WTC11 (cell line): Measurements from ENCODE around the gene TRPC4AP.

Experiments
- ESRRA ChIP-seq: sonication (generic); formaldehyde crosslinking; IDR thresholded peaks from 2 replicates; pipeline ENCODE4 v1.8.1; 2022; ENCODE audit warnings: mild to moderate bottlenecking, missing genetic modification reagents, borderline replicate concordance
- MXD4 ChIP-seq: fragments of 250-450 bp; sonication (Bioruptor Pico); IDR thresholded peaks from 2 replicates; pipeline ENCODE4 v1.8.0; 2021; ENCODE audit warnings: mild to moderate bottlenecking, moderate library complexity, borderline replicate concordance
- NFE2L1 ChIP-seq: sonication (generic); formaldehyde crosslinking; IDR thresholded peaks from 2 replicates; pipeline ENCODE4 v1.8.1; 2023; ENCODE audit warnings: missing genetic modification reagents
- ZNF138 ChIP-seq: sonication (generic); formaldehyde crosslinking; conservative IDR thresholded peaks from 2 replicates; pipeline ENCODE4 v1.8.1; 2022; ENCODE audit warnings: mild to moderate bottlenecking, moderate library complexity, missing genetic modification reagents
- TF ChIP-seq, protein P1 (sequence below): sonication (generic); formaldehyde crosslinking; IDR thresholded peaks from 2 replicates; pipeline ENCODE4 v1.8.1; 2023; ENCODE audit warnings: mild to moderate bottlenecking, missing genetic modification reagents, moderate library complexity
- TF ChIP-seq, protein P2 (sequence below): sonication (generic); formaldehyde crosslinking; IDR thresholded peaks from 2 replicates; pipeline ENCODE4 v1.8.1; 2022; ENCODE audit warnings: mild to moderate bottlenecking, moderate library complexity, missing genetic modification reagents
- TF ChIP-seq, protein P3 (sequence below): fragments of 200-600 bp; IDR thresholded peaks from 2 replicates; pipeline ENCODE4 v1.8.0; 2022; ENCODE audit warnings: antibody characterized with exemption
- TF ChIP-seq, protein P4 (sequence below): sonication (generic); formaldehyde crosslinking; IDR thresholded peaks from 2 replicates; pipeline ENCODE4 v1.8.0; 2022; ENCODE audit warnings: mild to moderate bottlenecking, missing genetic modification reagents
- TF ChIP-seq, protein P5 (sequence below): sonication (generic); formaldehyde crosslinking; IDR thresholded peaks from 2 replicates; pipeline ENCODE4 v1.8.0; 2023; ENCODE audit warnings: mild to moderate bottlenecking, missing genetic modification reagents

DNA sequence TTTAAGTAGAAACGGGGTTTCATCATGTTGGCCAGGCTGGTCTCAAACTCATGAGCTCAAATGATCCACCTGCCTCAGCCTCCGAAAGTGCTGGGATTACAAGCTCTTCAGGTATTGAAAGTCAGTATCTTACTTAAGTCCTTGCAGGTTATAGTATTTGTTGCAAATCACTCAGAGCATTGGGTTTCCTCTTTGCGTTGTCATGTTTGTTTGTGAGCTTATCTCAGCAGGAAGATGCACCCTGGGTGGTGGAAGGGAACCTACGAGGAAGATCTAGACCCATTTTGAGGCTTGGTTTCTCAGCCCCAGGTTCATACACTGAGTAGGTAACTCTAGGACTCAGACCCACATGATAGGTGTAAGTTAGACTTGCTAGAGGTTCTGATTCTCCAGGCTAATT, 118.4 kb downstream of the TRPC4AP start:
- TF ChIP-seq, protein P1, sequence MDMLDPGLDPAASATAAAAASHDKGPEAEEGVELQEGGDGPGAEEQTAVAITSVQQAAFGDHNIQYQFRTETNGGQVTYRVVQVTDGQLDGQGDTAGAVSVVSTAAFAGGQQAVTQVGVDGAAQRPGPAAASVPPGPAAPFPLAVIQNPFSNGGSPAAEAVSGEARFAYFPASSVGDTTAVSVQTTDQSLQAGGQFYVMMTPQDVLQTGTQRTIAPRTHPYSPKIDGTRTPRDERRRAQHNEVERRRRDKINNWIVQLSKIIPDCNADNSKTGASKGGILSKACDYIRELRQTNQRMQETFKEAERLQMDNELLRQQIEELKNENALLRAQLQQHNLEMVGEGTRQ (CRISPR knock-in tag) = no peak
- TF ChIP-seq, protein P2, sequence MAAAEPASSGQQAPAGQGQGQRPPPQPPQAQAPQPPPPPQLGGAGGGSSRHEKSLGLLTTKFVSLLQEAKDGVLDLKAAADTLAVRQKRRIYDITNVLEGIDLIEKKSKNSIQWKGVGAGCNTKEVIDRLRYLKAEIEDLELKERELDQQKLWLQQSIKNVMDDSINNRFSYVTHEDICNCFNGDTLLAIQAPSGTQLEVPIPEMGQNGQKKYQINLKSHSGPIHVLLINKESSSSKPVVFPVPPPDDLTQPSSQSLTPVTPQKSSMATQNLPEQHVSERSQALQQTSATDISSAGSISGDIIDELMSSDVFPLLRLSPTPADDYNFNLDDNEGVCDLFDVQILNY (CRISPR knock-in tag) = no peak
- TF ChIP-seq, protein P3, sequence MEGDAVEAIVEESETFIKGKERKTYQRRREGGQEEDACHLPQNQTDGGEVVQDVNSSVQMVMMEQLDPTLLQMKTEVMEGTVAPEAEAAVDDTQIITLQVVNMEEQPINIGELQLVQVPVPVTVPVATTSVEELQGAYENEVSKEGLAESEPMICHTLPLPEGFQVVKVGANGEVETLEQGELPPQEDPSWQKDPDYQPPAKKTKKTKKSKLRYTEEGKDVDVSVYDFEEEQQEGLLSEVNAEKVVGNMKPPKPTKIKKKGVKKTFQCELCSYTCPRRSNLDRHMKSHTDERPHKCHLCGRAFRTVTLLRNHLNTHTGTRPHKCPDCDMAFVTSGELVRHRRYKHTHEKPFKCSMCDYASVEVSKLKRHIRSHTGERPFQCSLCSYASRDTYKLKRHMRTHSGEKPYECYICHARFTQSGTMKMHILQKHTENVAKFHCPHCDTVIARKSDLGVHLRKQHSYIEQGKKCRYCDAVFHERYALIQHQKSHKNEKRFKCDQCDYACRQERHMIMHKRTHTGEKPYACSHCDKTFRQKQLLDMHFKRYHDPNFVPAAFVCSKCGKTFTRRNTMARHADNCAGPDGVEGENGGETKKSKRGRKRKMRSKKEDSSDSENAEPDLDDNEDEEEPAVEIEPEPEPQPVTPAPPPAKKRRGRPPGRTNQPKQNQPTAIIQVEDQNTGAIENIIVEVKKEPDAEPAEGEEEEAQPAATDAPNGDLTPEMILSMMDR = no peak
- no peak for TF ChIP-seq ESRRA
- no peak for TF ChIP-seq ZNF138 (CRISPR knock-in tag)
- no peak for TF ChIP-seq NFE2L1 (CRISPR knock-in tag)
- TF ChIP-seq MXD4 (CRISPR knock-in tag) = no peak
- TF ChIP-seq, protein P4, sequence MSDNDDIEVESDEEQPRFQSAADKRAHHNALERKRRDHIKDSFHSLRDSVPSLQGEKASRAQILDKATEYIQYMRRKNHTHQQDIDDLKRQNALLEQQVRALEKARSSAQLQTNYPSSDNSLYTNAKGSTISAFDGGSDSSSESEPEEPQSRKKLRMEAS (CRISPR knock-in tag) = no peak
- TF ChIP-seq, protein P5, sequence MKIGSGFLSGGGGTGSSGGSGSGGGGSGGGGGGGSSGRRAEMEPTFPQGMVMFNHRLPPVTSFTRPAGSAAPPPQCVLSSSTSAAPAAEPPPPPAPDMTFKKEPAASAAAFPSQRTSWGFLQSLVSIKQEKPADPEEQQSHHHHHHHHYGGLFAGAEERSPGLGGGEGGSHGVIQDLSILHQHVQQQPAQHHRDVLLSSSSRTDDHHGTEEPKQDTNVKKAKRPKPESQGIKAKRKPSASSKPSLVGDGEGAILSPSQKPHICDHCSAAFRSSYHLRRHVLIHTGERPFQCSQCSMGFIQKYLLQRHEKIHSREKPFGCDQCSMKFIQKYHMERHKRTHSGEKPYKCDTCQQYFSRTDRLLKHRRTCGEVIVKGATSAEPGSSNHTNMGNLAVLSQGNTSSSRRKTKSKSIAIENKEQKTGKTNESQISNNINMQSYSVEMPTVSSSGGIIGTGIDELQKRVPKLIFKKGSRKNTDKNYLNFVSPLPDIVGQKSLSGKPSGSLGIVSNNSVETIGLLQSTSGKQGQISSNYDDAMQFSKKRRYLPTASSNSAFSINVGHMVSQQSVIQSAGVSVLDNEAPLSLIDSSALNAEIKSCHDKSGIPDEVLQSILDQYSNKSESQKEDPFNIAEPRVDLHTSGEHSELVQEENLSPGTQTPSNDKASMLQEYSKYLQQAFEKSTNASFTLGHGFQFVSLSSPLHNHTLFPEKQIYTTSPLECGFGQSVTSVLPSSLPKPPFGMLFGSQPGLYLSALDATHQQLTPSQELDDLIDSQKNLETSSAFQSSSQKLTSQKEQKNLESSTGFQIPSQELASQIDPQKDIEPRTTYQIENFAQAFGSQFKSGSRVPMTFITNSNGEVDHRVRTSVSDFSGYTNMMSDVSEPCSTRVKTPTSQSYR = no peak
